KOPT-K1 (cell line): ENCODE data around the gene ADGRA3.

Experiments
- H3K27ac ChIP-seq: fragments of 200-600 bp; sonication (generic); 2 replicates; pipeline ENCODE4 v1.5.1; 2016; ENCODE audit warnings: antibody characterized with exemption, mild to moderate bottlenecking, low read depth, low read length; ENCODE audit not compliant: poor library complexity, severe bottlenecking
- H3K36me3 ChIP-seq: fragments of 200-600 bp; sonication (generic); 2 replicates; pipeline ENCODE4 v1.5.1; 2017; ENCODE audit warnings: antibody characterized with exemption, mild to moderate bottlenecking, low read length, moderate library complexity; ENCODE audit not compliant: insufficient read depth
- H3K9me3 ChIP-seq: fragments of 200-600 bp; sonication (generic); 2 replicates; pipeline ENCODE4 v1.5.1; 2017; ENCODE audit warnings: antibody characterized with exemption, low read length, mild to moderate bottlenecking; ENCODE audit not compliant: insufficient read depth, poor library complexity, severe bottlenecking

ADGRA3 gene

DNA sequence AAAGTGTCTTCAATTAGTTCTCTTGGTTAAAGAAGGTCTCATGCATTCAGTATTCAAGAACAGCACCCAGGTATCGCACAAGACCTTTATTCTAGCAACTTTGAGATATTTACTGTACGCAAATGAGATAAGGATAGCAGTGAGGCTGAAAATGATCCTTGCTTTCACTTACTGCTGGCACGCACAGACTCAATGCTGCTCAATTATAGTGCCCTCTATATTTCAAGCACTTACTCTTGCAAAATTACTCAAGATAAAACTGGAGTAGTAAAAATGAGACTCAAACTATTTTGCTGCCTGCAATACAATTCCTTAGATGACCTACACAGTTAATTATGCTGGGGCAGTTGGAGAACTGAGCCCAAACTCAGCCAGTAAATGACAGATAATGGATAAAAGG, 60.9 kb downstream of the ADGRA3 start:
- Histone ChIP-seq H3K36me3 (peaks cover 6% of the 10 kb centered on the region), H3K9me3 (no peaks in the 10 kb centered on the region), H3K27ac (no peak overlapping the region)

DNA sequence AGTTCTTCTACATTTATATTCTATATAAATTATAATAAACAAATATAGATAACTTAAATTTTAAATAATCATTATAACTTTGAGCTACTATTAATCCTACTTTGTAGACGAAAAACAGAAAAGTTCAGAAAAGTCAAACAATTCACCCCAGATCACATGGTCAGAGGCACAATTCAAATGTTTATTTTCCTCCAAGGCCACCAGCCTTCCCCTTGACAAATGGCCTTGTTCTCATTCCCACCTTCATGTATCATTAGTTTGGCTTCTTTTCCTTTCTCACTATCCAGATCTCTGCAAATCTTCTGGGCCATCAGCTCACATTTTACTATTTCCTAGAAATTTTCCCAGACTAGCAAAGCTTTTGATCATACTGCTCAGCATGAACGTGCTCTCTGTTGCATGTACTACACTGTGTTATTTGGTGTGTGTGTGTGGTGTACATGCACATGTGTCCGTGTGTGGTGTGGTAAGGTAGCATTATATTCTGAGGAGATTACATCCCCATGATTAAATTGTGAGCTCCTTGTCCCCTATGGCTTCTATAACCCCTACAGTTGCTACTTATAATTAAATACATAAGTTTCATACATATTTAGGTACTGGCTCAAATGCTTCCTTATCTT, 61.5 kb downstream of the ADGRA3 start:
- H3K27ac ChIP-seq, result no peak overlapping the region
- H3K36me3 ChIP-seq, result peaks cover 6% of the 10 kb centered on the region
- no peaks in the 10 kb centered on the region for H3K9me3 ChIP-seq

DNA sequence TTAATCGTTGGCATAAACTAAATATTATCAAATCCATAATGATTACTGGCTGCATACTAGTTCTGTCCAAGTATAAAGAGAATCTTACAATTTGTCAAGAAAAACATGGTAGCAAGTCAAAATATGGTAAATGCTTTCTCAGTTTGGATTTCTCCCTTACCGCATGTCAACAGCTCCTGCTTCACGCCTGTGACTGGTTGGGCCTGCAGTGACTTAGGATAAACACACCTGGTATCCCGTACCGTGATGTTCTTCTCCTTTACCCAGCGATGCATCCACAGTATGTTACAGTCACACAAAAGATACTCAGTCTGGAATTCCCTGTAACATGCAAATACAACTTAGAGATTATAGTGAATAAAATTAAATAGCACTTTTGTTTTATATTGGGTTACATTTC, 71.1 kb downstream of the ADGRA3 start:
- no peaks in the 10 kb centered on the region for H3K9me3 ChIP-seq
- peak overlapping the region; percentile 30 for H3K27ac ChIP-seq
- H3K36me3 ChIP-seq, result peaks cover 53% of the 10 kb centered on the region

DNA sequence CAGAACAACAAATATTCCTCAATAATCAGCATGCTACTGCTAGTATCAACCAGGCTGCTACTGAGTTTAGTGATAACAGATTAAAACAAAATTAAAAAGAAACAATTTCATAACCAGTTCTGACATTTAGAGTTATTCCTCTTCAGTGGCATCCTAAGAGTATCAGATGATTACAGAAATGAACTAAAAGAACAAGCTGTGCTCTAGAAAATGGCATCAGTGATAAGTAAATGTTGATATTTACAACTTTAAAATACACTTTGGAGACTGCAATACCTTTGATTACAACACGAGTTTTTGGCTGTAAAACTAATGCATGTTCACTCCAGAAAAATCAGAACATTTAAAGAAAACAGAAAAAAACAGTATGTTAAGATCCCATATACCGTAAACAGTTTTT, 72.9 kb downstream of the ADGRA3 start:
- no peaks in the 10 kb centered on the region for H3K9me3 ChIP-seq
- no peak overlapping the region for H3K27ac ChIP-seq
- peaks cover 54% of the 10 kb centered on the region for H3K36me3 ChIP-seq

DNA sequence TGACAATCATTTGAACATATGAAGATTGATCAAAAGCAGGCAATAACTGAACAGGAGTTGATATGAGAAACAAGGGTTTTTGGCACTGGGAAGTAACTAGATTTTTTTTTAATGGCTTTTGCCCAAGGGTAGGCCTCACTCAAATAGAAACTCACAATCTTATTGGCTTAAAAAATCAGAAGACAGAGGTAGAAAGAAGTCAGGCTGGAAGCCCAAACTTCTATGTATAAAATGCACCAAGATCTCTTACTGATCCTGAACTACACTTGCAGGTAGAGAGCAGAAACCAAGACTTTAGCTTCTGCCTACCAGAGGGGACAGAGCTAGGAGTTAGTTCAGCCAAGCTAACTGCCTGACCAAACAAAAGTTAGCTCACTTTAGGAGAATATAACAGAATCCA, 74.9 kb downstream of the ADGRA3 start:
- Histone ChIP-seq H3K27ac (no peak overlapping the region), H3K9me3 (no peaks in the 10 kb centered on the region), H3K36me3 (peaks cover 59% of the 10 kb centered on the region)

DNA sequence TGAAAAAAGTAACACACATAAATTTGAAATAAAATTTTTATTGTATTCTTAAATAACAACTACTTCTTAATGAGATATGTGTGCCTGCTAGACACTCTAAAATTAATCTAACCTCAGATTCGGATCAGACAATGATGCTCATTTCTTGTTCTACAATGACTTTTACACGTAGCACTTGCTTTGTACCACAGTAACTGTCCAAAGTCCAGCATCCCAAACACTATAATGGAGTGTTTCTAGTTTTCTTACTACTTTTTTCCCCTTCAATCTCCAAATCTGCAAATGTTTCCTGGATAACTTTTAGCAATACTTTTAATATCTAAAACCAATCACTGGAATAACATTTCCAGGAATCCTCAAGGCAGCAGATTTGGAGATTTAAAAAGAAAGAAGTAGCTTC, 75.9 kb downstream of the ADGRA3 start:
- H3K9me3 ChIP-seq, result no peaks in the 10 kb centered on the region
- H3K36me3 ChIP-seq, result peaks cover 59% of the 10 kb centered on the region
- H3K27ac ChIP-seq, result no peak overlapping the region

DNA sequence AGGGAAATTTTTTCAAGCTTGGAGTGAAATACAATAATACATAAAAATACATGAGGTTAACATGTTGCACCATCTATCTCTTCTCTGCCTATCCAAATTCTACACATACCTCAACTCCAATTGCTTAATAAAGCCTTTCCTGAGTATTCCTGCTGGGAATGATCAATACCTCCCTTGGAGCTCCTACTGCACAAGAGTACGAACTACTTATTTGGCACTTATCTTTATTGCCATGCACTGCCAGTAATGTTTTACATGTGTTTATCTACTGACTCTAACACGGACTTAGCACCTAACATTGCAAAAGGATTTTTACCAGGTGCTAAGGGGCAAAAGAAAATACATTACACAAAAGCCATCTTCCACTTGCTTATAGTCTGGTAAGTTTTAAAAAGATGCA, 80.2 kb downstream of the ADGRA3 start:
- H3K36me3 ChIP-seq, result peaks cover 54% of the 10 kb centered on the region
- H3K27ac ChIP-seq, result no peak overlapping the region
- no peaks in the 10 kb centered on the region for H3K9me3 ChIP-seq

DNA sequence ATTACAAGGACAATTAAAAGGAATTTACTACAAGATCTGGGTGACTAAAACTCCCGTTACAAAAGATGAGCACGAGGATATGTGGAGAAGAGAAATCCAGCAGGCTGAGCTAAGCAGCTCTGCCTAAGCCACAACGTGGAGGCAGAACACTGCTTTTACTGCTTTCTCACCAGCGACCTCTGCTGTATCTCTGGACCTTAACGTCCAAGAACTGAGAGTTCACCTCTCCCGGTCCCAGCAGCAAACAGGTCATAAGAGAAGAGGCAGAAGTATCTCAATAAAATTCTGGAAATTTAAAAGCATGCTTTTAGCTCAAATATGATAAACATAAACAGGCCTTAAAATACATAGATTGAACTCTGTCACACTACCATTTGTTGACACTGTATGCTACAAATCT, 81.0 kb downstream of the ADGRA3 start:
- H3K27ac ChIP-seq, result no peak overlapping the region
- no peaks in the 10 kb centered on the region for H3K9me3 ChIP-seq
- H3K36me3 ChIP-seq, result peaks cover 53% of the 10 kb centered on the region

DNA sequence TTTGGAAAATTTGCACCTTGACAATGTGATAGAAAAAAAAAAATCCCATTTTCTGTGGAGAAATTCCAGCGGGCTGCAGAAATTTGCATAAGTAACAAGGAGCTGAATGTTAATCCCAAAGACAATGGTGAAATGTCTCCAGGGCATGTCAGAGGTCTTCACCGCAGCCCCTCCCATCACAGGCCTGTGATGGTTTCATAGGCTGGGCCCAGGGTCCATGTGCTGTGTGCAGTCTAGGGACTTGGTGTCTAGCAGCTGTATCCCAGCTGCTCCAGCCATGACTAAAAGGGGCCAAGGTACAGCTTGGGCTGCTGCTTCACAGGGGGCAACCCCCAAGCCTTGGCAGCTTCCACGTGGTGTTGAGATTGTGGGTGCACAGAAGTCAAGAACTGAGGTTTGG, 85.2 kb downstream of the ADGRA3 start:
- Histone ChIP-seq H3K36me3 (peaks cover 41% of the 10 kb centered on the region), H3K27ac (no peak overlapping the region), H3K9me3 (no peaks in the 10 kb centered on the region)

DNA sequence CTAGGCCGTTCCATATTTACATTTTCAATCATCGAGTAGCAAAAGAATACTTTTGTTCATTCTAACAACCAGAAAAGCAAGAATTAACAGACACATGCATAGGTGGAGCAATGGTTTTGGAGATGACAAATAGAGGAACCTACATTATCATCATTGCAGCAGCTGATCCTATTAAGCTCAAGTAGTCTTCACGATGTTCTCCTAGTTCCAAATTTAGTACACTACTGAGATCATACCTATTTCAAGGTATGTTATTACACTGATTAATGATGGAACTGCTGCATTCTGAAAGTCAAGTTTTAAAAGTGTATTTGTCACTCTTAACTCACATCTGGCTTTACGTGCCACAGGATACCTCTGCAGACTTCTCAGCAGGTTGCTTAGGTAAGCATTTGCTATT, 87.4 kb downstream of the ADGRA3 start:
- Histone ChIP-seq H3K36me3 (peaks cover 29% of the 10 kb centered on the region; the same call in 1 of the 2 replicates), H3K27ac (no peak overlapping the region), H3K9me3 (no peaks in the 10 kb centered on the region)

DNA sequence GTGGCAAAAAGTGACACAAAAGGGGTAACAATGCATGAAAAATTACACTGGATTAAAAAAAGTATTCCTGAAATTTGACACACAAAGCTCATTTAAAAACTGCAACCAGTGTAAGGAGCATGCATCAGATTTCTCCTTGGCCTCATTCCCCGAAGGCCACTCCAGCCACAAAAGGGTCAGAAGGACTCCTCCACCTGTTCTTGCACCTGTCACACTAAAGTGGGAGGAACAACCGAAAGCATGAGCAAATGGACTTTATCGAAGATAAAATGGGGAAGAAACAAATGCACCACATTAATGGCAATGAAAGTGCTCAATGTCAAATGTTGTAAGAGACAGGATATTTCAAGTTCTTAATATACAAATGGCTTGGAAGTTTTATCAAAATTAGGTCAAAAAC, 88.2 kb downstream of the ADGRA3 start:
- no peak overlapping the region for H3K27ac ChIP-seq
- peaks cover 28% of the 10 kb centered on the region; the same call in 1 of the 2 replicates for H3K36me3 ChIP-seq
- no peaks in the 10 kb centered on the region for H3K9me3 ChIP-seq

DNA sequence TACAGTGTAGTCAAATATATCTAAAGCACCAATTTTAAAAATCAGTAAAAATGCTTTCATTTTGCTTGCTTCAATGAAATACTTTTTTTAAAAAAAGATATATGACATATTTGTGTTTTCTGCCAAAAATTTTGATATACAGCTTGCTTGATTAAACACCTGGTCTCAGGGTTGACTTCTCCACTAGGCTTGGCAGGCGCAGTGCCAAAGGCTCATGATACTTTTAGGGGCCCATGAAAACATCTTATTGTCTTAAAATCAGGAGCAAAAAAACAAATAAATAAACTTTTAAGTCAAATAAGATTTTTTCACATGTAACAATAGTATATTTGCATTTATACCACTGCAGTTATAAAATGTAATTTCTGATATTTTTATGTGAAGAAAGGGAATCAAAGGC, 95.6 kb downstream of the ADGRA3 start:
- Histone ChIP-seq H3K36me3 (peaks cover 33% of the 10 kb centered on the region), H3K27ac (no peak overlapping the region), H3K9me3 (no peaks in the 10 kb centered on the region)

DNA sequence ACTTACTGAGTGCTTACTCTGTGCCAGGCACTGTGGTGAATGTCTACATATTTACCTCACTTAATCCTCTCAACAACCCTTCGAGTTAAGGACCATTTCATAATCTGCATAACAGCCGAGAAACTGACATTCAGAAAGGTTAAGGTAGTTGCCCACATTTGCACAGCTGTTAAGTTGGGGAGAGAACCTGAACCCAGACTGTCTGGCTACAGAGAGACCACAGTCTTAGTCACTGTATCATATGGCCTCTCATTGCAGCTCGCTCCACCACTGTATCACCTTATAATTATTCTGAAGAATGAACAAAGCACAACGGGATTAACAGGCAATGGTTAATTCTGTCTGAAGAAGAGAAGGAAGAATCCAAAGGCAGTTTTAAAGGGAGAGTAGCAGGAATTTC, 98.5 kb downstream of the ADGRA3 start:
- H3K27ac ChIP-seq, result no peak overlapping the region
- peaks cover 33% of the 10 kb centered on the region for H3K36me3 ChIP-seq
- no peaks in the 10 kb centered on the region for H3K9me3 ChIP-seq

DNA sequence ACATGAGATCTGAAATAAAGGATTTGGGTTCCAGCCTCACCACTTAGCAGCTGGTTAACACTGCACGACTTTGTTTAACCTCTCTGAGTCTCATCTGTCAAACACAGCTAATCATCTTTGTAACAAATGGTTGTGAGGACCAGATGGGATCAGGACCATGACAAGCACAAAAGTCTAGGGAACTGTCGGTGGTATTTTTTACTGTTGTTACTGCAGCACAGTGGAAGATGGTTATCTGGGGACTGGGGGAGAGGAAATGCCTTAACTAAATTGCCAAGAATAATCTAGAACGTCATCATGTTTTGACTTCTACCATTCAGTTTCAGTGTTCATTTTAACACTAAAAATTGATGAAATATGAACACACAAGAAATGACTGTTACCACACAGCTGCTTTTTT, 99.5 kb downstream of the ADGRA3 start:
- no peaks in the 10 kb centered on the region for H3K9me3 ChIP-seq

DNA sequence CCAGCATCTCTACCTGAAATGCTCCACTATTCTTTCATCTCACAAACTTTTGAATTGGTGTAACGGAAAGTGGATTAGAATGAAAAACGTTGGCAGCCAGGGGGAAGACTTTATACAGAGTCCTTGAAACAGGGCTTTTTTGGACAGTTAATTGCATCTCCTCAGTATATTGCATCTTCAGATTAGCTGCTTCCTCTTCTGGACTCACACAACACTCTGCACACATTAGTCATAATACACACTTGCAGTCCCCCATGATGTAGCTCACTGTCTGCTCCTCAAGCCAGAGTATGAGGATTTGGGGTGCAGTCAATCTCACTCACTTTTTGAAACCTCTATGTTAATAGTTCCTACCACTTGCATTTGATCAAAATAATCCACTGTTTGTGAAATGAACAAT, 101.0 kb downstream of the ADGRA3 start:
- Histone ChIP-seq H3K9me3 (no peaks in the 10 kb centered on the region), H3K36me3 (peaks cover 29% of the 10 kb centered on the region)

More for the DNA sequence above, 99.5 kb downstream of the ADGRA3 start:
- no peak overlapping the region for H3K27ac ChIP-seq
- H3K36me3 ChIP-seq, result peaks cover 36% of the 10 kb centered on the region

DNA sequence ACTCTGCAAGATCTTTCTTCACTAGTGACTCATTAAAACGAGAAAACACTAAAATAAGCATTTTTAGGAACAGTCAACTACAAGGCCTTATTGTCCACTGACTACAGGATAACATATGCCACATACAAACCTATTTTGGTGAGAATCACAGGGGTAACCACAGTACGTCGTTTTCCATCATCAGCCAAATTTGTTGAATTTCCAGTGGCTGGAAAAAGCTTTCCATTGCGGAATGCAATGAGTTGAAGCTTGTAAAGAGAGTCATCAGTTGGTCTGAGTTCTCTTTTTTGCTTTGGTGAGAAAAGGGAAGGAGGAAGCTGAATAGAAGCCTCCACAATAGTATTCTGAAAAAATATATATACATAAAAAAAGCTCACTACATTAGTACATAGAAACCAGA, 102.4 kb downstream of the ADGRA3 start:
- Histone ChIP-seq H3K27ac (no peak overlapping the region), H3K36me3 (peaks cover 20% of the 10 kb centered on the region), H3K9me3 (no peaks in the 10 kb centered on the region)

More for the DNA sequence above, 101.0 kb downstream of the ADGRA3 start:
- H3K27ac ChIP-seq, result no peak overlapping the region
